SK-N-SH (cell line): ENCODE data around the gene FAM234A. TPM values are rescaled to one million over a fixed set of nuclear protein-coding genes. Genes with fewer than 3 reads are reported as not detected.

Source experiments
- CTCF ChIA-PET: fragments of 300-600, 350-600 bp; formaldehyde crosslinking; extraction: SDS; loops from one replicate; lab custom pipeline; 2021; lab: Yijun Ruan, JAX
- POLR2A ChIA-PET: fragments of 350-600 bp; sonication (Branson Sonifier 250); formaldehyde crosslinking; extraction: SDS; loops from one replicate; lab custom pipeline; 2020; ENCODE audit warnings: antibody characterized with exemption, inconsistent platforms; lab: Yijun Ruan, JAX
- DNase-seq: peaks from one replicate; pipeline ENCODE4 v3.0.0; 2012
- H2AFZ ChIP-seq: fragments of 200-600 bp; sonication (generic); 2 replicates; pipeline ENCODE4 v1.8.1; 2016; ENCODE audit warnings: antibody characterized with exemption, mild to moderate bottlenecking, low read depth
- H3F3A ChIP-seq: fragments of 200-600 bp; sonication (generic); replicated peaks from 2 replicates; pipeline ENCODE3; 2016; ENCODE audit warnings: antibody characterized with exemption, mild to moderate bottlenecking; ENCODE audit not compliant: insufficient read depth
- H3K27ac ChIP-seq, 2 experiments: fragments of 200-500 bp in 1 of 2; fragments of 200-600 bp in 1 of 2; sonication (Bioruptor generic) in 1 of 2; sonication (generic), shearing (Covaris generic) in 1 of 2; 2 replicates each; pipeline versions ENCODE4 v1.5.1 to v1.6.1; 2014 to 2016; ENCODE audit warnings: low read depth in 2 of 2, inconsistent platforms in 1 of 2, low read length in 1 of 2, mild to moderate bottlenecking in 1 of 2, mixed read lengths in 1 of 2
- H3K27me3 ChIP-seq: fragments of 200-600 bp; sonication (generic), shearing (Covaris generic); 2 replicates; pipeline ENCODE4 v1.6.1; 2016; ENCODE audit warnings: mixed run types; ENCODE audit not compliant: insufficient read depth
- H3K36me3 ChIP-seq, 2 experiments: fragments of 200-500 bp in 1 of 2; fragments of 200-600 bp in 1 of 2; sonication (Bioruptor generic) in 1 of 2; sonication (generic) in 1 of 2; replicated peaks in 1 of 2; 2 replicates each; pipeline versions ENCODE3 to v1.5.1; 2014 to 2016; ENCODE audit warnings: low read length in 1 of 2, mild to moderate bottlenecking in 1 of 2; ENCODE audit not compliant: insufficient read depth in 2 of 2, control insufficient read depth in 1 of 2
- H3K4me1 ChIP-seq, 2 experiments: fragments of 200-500 bp in 1 of 2; fragments of 200-600 bp in 1 of 2; sonication (Bioruptor generic) in 1 of 2; sonication (generic), shearing (Covaris generic) in 1 of 2; 2 replicates each; pipeline versions ENCODE4 v1.5.1 to v1.6.1; 2014 to 2016; ENCODE audit warnings: low read depth in 1 of 2, low read length in 1 of 2, mixed run types in 1 of 2; ENCODE audit not compliant: insufficient read depth in 2 of 2, control insufficient read depth in 1 of 2
- H3K4me2 ChIP-seq: fragments of 200-600 bp; sonication (generic), shearing (Covaris generic); 2 replicates; pipeline ENCODE4 v1.6.1; 2017; ENCODE audit warnings: mixed run types
- H3K4me3 ChIP-seq, 2 experiments: fragments of 200-500 bp in 1 of 2; fragments of 200-600 bp in 1 of 2; sonication (Bioruptor generic) in 1 of 2; sonication (generic), shearing (Covaris generic) in 1 of 2; 2 replicates each; pipeline versions ENCODE4 v1.5.1 to v1.8.1; 2014 to 2016; ENCODE audit warnings: low read depth in 2 of 2, inconsistent platforms in 1 of 2, low read length in 1 of 2, mild to moderate bottlenecking in 1 of 2, mixed read lengths in 1 of 2, moderate library complexity in 1 of 2
- H3K79me2 ChIP-seq: fragments of 200-600 bp; sonication (generic); 2 replicates; pipeline ENCODE4 v1.8.1; 2017; ENCODE audit warnings: mild to moderate bottlenecking; ENCODE audit not compliant: insufficient read depth
- H3K9ac ChIP-seq: fragments of 200-600 bp; sonication (generic); 2 replicates; pipeline ENCODE4 v1.6.1; 2017; ENCODE audit warnings: mixed run types
- H3K9me2 ChIP-seq: fragments of 200-600 bp; sonication (generic); 2 replicates; pipeline ENCODE4 v1.6.1; 2017; ENCODE audit warnings: mixed run types
- H3K9me3 ChIP-seq: fragments of 200-600 bp; sonication (generic); 2 replicates; pipeline ENCODE4 v1.6.1; 2017; ENCODE audit warnings: mixed run types, mild to moderate bottlenecking, moderate library complexity
- H4K20me1 ChIP-seq: fragments of 200-600 bp; sonication (generic); 2 replicates; pipeline ENCODE4 v1.6.1; 2017; ENCODE audit warnings: mild to moderate bottlenecking, mixed run types; ENCODE audit not compliant: insufficient read depth
- CHD2 ChIP-seq: fragments of 150-350 bp; IDR thresholded peaks from 2 replicates; pipeline ENCODE4 v1.6.1; 2018; ENCODE audit warnings: low read length; ENCODE audit not compliant: partially characterized antibody
- CTCF ChIP-seq: fragments of 200-600 bp; sonication (generic); IDR thresholded peaks from 2 replicates; pipeline ENCODE4 v1.6.1; 2017; ENCODE audit warnings: antibody characterized with exemption, mild to moderate bottlenecking, moderate library complexity
- EP300 ChIP-seq, 2 experiments: IDR thresholded peaks; 2 replicates each; pipeline versions ENCODE4 v1.4.0 to v1.6.1; 2012; ENCODE audit warnings: borderline replicate concordance in 1 of 2, low read depth in 1 of 2, low read length in 1 of 2
- FOXM1 ChIP-seq: IDR thresholded peaks from 2 replicates; pipeline ENCODE4 v1.4.0; 2012; ENCODE audit warnings: low read depth, mild to moderate bottlenecking
- GABPA ChIP-seq: IDR thresholded peaks from 2 replicates; pipeline ENCODE4 v1.4.0; 2012; ENCODE audit warnings: low read depth, mild to moderate bottlenecking
- GATA2 ChIP-seq: sonication (generic); formaldehyde crosslinking; IDR thresholded peaks from 2 replicates; pipeline ENCODE4 v1.5.0; 2020; ENCODE audit warnings: mild to moderate bottlenecking, missing genetic modification reagents
- MAX ChIP-seq: IDR thresholded peaks from 2 replicates; pipeline ENCODE4 v1.4.0; 2012; ENCODE audit warnings: low read depth
- MXI1 ChIP-seq: IDR thresholded peaks from 2 replicates; pipeline ENCODE4 v1.6.1; 2012; ENCODE audit warnings: mild to moderate bottlenecking, low read depth, low read length, improper control_type of control experiment
- PBX3 ChIP-seq: IDR thresholded peaks from 2 replicates; pipeline ENCODE4; 2012
- RAD21 ChIP-seq: IDR thresholded peaks from 2 replicates; pipeline ENCODE4 v1.6.1; 2012; ENCODE audit warnings: mild to moderate bottlenecking, low read length
- RXRA ChIP-seq: IDR thresholded peaks from 2 replicates; pipeline ENCODE4 v1.4.0; 2012; ENCODE audit warnings: low read depth, mild to moderate bottlenecking, borderline replicate concordance
- SIN3A ChIP-seq: IDR thresholded peaks from 2 replicates; pipeline ENCODE4 v1.6.1; 2012; ENCODE audit warnings: low read depth, mild to moderate bottlenecking, low read length, moderate library complexity, borderline replicate concordance
- TAF1 ChIP-seq: IDR thresholded peaks from 2 replicates; pipeline ENCODE4 v1.6.1; 2012; ENCODE audit warnings: low read depth, mild to moderate bottlenecking, low read length, moderate library complexity, borderline replicate concordance
- TCF12 ChIP-seq: IDR thresholded peaks from 2 replicates; pipeline ENCODE4 v1.4.0; 2012
- TEAD4 ChIP-seq: IDR thresholded peaks from 2 replicates; pipeline ENCODE4 v1.4.0; 2012; ENCODE audit warnings: mild to moderate bottlenecking, borderline replicate concordance; ENCODE audit not compliant: insufficient read depth
- USF1 ChIP-seq: IDR thresholded peaks from 2 replicates; pipeline ENCODE4 v1.4.0; 2012; ENCODE audit warnings: low read depth, borderline replicate concordance
- USF2 ChIP-seq: fragments of 150-350 bp; IDR thresholded peaks from 2 replicates; pipeline ENCODE4 v1.6.1; 2017; ENCODE audit warnings: antibody characterized with exemption, low read length, low read depth, borderline replicate concordance
- YY1 ChIP-seq: IDR thresholded peaks from 2 replicates; pipeline ENCODE4 v1.4.0; 2012; ENCODE audit warnings: low read depth, mild to moderate bottlenecking
- ZBTB33 ChIP-seq: IDR thresholded peaks from 2 replicates; pipeline ENCODE4 v1.4.0; 2012; ENCODE audit warnings: low read depth, borderline replicate concordance
- WGBS: methylation state at CpG from one replicate; pipeline ENCODE4 v1.1.6; 2017; ENCODE audit warnings: low lambda C conversion rate; 5-methylcytosine and 5-hydroxymethylcytosine counted together
- polyA plus RNA-seq, 3 experiments: library from polyadenylated mRNA; depleted of rRNA; stranded (reverse); fragments of >200 nt; gene quantifications; 2 replicates each; pipeline ENCODE4 v1.2.3, GENCODE V29; 2012

Gene FAM234A
- polyA plus RNA-seq, 1 of the 3 experiments (the other 2 are of a cell fraction), result 126 TPM

- no peak for TF ChIP-seq CHD2
- no peak for TF ChIP-seq RXRA
- TF ChIP-seq TEAD4, result no peak
- no peak for TF ChIP-seq RAD21
- no peak for TF ChIP-seq EP300 (IDR thresholded peaks at IDR 0.05; ENCODE audit: borderline replicate concordance in 1 of 2, low read depth in 1 of 2, low read length in 1 of 2)
- TF ChIP-seq ZBTB33, result no peak
- TF ChIP-seq CTCF, result no peak
- TF ChIP-seq FOXM1, result no peak
- no peak for TF ChIP-seq SIN3A
- no peak for TF ChIP-seq USF2
- no peak for TF ChIP-seq MAX
- TF ChIP-seq GABPA, result no peak
- TF ChIP-seq YY1, result no peak
- no peak for TF ChIP-seq USF1
- no peak for TF ChIP-seq TCF12
- TF ChIP-seq MXI1, result no peak
- TF ChIP-seq GATA2 (CRISPR knock-in tag), result no peak
- no peak for TF ChIP-seq TAF1
- no peak for TF ChIP-seq PBX3
- H4K20me1 ChIP-seq, result no peaks in the 10 kb centered on the region
- no peak overlapping the region for H3K9ac ChIP-seq
- WGBS, result 94% methylated on average over 10 of the region's 10 CpGs
- peaks cover 8 to 49% of the 10 kb centered on the region in 2 experiments for H3K36me3 ChIP-seq
- no peaks in the 10 kb centered on the region for H3K27me3 ChIP-seq
- no peak overlapping the region for H3K4me2 ChIP-seq
- no peaks in the 10 kb centered on the region for H3K79me2 ChIP-seq
- no peak overlapping the region for H2AFZ ChIP-seq
- H3K27ac ChIP-seq, result no peak overlapping the region
- H3K4me1 ChIP-seq, result no peaks in the 10 kb centered on the region
- ChIA-PET CTCF (no interaction called here), POLR2A (no interaction called here)
- no peaks in the 10 kb centered on the region for H3F3A ChIP-seq
- no peak for DNase-seq
- H3K9me2 ChIP-seq, result no peaks in the 10 kb centered on the region
- H3K9me3 ChIP-seq, result no peaks in the 10 kb centered on the region
- no peak overlapping the region for H3K4me3 ChIP-seq
These were observed 24.6 kb downstream of the FAM234A start for GRCh38 chr16:259226-259625.
